NCI-H2081 (cell line): ENCODE measurements around the gene FKBP1B.
A peak's percentile ranks its signal among the peaks of the same experiment; 100 is the strongest.
"Not testable (repeated sequence)": the region's sequence is repeated elsewhere in the genome, so short reads cannot be mapped to it uniquely, and the experiment has no call there.

Source experiments
- DNase-seq, 2 experiments: peaks; one replicate each; lab custom pipeline; 2025; lab: John Stamatoyannopoulos, UW

The FKBP1B gene

DNA sequence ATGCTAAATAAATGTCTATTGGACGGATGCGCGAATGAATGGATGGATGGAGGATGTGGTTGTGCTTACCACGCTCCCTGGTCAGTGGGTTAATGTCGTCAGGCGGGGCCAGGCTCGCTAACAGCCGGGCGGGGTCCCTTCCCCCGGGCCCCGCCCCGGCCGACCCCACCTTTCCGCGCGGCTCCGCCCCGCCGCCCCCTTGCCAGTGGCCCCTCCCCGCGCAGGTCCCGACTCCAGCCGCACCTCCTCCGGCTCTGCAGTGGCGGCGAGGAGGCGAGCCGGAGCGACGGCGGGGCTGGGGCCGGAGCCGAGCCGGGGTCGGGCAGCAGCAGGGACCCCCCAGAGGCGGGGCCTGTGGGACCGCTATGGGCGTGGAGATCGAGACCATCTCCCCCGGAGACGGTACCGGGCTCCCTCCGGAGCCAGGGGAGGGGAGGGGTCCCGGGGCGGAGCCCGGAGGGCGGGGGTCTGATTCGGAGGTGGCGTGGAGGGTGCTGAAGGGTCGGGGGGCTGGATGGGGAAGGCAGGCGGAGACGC lies at the start of gene FKBP1B:
Gene FKBP1B, plus strand, starts transcription at position 257 of the 537 bp plus-strand sequence. Its CDS starts 109 bp downstream, at position 366.
- peak; percentile 63 to 71 for DNase-seq

- no peak for DNase-seq
Observed at GRCh38 chr2:24007693-24008092, 41.8 kb upstream of the FKBP1B start.

DNA sequence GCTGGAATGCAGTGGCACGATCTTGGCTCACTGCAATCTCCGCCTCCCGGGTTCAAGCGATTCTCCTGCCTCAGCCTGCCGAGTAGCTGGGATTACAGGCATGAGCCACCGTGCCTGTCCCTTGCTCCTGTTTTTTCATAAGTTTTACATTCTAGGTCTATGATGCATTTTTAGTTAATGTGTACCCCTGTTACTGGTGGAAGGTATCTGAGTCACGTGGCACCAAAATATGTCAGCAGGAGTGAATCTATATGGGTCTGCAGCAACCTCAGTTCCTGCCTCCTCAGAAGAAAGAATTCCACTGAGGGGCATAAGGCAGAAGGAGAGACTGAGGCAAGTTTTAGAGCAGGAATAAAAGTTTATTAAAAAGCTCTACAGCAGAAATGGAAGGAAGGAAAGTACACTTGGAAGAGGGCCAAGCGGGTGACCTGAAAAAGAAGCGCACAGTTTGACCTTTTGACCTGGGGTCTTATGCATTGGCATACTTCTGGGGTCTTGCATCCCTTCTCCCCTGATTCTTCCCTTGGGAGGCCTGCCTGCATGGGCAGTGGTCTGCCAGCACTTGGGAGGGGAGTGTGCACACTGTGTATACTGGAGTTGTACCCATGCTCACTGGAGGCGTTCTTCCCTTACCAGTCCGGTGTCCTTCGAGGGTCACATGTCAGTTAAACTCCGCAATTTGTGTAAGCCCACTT lies 40.7 kb upstream of the FKBP1B start:
- no peak for DNase-seq

DNA sequence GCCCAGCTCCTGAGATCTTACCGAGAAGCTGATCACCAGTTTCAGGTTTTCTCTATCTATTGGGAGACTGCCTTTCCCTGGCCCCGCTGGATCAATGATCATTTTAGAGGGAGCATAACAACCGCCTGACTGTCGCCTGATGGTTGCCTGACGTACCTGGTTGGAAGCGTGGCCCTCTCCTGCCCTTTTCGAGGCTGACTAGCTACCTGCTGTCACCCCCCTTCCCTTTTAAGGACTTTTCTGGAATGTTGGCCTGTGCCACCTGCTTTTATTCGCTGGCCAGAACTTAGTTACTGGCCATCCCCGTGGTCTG lies 40.2 kb upstream of the FKBP1B start:
- DNase-seq, result no peak

- DNase-seq, result no peak
Observed at GRCh38 chr2:24009680-24010476, 39.7 kb upstream of the FKBP1B start, which contains the start of gene MFSD2B. Gene MFSD2B (plus strand): TSS chr2:24010085. CDS start chr2:24010097, 12 bp downstream.

DNA sequence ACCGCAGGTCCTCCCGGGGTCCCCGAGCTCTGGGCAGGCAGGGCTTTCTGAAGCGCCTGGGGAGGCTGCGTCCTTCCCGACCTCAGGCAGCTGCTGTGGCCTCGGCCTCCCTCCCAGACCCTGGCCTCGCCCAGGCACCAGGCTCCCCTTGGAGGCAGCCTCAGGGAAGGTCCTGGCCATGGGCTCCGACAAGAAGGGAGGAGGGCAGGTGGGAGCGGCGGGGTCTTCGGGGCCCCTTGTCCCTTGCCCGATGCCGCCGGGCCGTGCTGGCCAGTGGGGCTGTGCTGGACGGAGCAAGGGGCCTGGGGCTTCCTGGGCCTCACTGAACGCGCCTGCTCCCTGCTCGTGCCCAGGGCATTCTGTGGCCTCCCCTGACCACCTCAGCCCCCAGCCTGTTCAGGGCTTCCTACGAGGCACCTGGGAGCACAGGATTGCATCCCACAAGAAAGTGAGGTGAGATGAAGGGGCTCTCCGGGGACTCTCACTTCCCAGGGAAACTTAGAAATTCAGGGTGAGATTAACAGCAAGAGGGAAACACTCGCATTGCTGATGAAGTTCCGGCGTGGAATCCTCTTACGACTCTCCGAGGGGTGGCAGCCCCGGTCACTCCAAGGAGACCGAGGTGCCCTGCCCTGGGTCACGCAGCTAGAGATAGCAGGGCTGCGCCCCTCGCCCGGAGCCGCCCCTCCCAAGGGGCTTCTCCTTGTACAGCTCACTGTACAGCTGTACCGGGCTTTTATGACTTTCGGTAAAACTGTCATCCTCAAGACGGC lies 38.9 kb upstream of the FKBP1B start:
- no peak for DNase-seq

GRCh38 chr2:24011250-24012104 lies 38.1 kb upstream of the FKBP1B start:
- DNase-seq, result no peak

GRCh38 chr2:24012521-24013188 lies 36.9 kb upstream of the FKBP1B start:
- DNase-seq, result no peak

DNA sequence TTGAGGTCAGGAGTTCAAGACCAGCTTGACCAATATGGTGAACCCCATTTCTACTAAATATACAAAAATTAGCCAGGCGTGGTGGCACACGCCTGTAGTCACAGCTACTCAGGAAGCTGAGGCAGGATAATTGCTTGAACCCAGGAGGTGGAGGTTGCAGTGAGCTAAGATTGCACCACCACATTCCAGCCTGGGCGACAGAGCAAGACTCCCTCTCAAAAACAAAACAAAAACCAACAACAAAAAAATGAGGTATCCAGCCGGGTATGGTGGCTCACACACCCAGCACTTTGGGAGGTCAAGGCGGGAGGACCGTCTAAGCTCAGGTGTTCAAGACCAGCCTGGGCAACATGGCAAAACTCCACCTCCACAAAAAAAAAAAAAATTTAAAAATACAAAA lies 34.6 kb upstream of the FKBP1B start:
- DNase-seq, result not testable (repeated sequence)

DNA sequence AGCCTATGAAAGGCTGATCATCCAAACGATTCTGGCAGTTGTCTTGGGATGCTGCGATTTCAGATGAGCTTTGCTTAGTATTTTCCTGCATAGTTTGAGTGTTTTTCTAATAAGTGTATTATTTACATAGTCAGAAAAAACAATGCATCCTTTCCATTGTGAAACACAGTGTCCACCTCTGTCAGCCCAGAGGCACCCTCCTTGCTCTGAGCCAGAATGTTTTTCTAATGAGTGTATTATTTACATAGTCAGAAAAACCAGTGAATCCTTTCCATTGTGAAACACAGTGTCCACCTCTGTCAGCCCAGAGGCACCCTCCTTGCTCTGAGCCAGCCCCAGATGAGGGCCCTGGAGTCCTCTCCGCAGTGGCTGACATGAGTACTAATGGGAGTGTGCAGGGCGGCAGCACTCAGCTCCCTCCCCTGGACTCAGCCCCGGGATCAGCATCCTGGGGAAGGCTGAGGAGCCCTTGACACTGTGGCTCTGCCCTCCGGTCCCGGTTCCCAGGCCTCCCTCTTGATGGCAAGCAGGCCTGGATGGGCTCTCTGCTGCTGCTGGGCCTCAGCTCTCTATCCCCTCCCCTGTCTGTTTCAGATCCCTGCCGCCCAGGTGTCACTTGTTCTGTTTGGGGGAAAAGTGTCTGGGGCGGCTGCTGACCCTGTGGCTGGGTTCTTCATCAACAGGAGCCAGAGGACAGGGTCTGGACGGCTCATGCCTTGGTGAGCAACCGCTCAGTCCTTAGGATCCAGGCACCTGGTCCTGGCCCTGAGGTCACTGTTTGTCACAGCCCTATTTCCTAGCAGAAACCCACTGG lies 33.8 kb upstream of the FKBP1B start:
- no peak for DNase-seq

- no peak for DNase-seq
Observed at GRCh38 chr2:24016376-24016761, 33.2 kb upstream of the FKBP1B start.

DNA sequence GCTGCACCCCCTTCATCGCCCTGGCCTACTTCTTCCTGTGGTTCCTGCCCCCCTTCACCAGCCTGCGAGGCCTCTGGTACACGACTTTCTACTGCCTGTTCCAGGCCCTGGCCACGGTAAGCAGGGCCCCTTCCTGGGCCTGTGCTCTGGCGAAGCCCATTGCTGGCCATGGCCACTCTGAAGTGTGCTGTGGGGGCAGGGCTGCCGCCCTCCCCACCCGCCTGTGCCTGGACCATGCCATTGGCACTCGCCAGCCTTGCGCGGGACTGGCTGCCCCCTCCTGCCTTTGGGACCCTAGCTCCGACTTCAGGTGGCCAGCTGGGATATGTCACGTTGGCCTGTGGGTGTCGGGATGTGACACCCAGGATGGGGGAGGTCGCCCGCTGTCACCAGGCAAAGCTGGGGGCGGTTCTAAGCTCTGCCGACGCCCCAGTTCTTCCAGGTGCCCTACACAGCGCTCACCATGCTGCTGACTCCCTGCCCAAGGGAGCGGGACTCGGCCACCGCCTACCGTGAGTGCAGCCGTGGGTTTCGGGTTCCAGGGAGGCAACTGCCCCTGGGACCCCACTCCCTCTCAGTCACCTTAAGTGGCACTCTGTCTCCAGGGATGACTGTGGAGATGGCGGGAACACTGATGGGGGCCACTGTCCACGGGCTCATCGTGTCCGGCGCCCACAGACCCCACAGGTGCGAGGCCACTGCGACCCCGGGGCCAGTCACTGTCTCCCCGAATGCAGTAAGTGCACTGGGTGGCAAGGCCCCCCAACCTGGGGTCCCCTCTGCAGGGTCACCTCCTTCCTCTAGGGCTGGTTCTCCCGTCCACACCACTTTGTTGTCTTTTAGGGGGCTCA lies 32.5 kb upstream of the FKBP1B start:
- no peak for DNase-seq

GRCh38 chr2:24017711-24018110 lies 31.8 kb upstream of the FKBP1B start:
- no peak for DNase-seq

DNA sequence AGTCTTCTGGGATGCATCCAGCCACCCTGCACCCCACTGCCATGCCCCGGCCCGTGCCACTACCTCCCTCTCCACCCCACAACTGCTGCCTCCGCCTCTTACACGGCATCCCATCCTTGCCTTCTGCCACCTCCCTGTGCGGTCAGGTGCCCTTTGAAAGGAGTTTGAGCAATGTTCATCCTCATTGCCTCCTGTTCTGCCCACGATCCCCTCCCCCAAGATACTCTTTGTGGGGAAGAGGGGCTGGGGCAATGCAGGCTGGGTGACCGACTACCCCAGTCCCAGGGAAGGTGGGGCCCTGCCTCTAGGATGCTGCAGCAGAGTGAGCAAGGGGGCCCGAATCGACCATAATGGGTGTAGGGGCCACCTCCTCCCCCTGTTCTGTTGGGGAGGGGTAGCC lies 31.3 kb upstream of the FKBP1B start:
- no peak for DNase-seq

- DNase-seq, result no peak
Observed at GRCh38 chr2:24019729-24020128, 29.8 kb upstream of the FKBP1B start.

GRCh38 chr2:24020244-24020643 lies 29.3 kb upstream of the FKBP1B start:
- no peak for DNase-seq

DNA sequence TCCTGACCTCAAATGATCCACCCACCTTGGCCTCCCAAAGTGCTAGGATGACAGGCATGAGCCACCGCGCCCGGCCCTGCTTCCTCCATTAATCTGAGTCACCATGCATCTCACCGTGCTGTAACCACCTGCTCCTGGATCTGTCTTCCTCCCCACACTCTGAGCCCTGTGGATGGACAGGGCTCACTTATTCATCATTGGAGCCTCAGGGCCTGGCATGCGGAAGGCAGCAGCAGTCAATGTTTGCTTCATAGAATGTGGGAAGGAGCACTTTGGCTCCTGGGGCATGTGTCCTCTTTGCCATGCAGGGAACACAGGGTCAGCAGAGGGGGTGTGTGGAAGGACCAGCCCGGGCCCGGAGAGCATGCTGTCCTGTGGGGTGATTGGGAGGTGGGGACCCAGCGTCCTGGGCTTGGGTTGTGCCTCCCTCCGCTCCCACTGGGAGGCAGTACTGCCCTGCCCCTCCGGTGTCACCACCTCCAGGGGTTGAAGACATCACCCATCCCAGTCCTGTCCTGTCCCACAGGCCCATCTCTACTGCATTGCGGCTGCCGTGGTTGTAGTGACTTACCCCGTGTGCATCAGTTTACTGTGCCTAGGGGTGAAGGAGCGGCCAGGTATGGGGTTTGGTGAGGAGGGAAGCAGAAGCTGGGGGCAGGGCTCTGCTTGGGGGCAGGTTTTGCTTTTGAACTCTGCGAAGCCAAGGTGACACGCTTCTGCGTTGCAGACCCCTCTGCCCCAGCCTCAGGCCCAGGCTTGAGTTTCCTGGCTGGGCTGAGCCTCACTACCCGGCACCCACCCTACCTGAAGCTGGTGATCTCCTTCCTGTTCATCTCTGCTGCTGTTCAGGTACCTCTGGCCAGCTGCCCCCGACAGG lies 28.2 kb upstream of the FKBP1B start:
- DNase-seq, result no peak

- DNase-seq, result no peak
Observed at GRCh38 chr2:24022324-24022974, 27.1 kb upstream of the FKBP1B start.
